Measurements from ENCODE around the gene TMEM178A. TPM values are rescaled to one million over a fixed set of nuclear protein-coding genes. Genes with fewer than 3 reads are reported as not detected.

The TMEM178A gene
- total and polyA plus RNA-seq, 2 of the 8 experiments (the other 6 are each of a cell fraction or from before 2014, with no cell fraction given), result 11.2 to 14.9 TPM

DNA sequence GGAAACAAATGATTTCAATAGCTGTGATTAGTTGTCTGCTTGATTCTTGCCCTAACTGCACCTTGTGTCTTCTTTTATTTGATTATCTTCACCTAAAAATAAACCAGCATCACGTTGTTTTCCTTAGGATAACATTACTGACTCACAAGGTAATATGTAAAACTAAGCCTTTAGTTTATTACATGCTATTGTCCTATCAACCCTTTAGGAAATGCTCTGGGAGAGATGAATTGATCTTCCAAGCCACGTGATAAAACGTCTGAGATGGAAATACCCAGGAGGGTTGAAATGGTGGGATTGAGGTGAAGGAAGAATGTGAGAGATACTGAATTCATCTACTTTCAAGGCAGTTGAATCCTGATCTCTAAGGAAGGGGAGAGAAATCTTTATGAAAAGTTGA lies 34.5 kb upstream of the TMEM178A start:
- Histone ChIP-seq H2BK120ac (replicated peaks; ENCODE audit: low read depth, low read length) (no peak overlapping the region), H3K4me1 (replicated peaks in 1 of 4; ENCODE audit: control insufficient read depth in 3 of 4, insufficient read depth in 4 of 4, low read length in 3 of 4) (no peaks in the 10 kb centered on the region), H3K4me2 (ENCODE audit: insufficient read depth in 1 of 2, low read depth in 2 of 2, low read length in 2 of 2) (no peak overlapping the region), H3K36me3 (ENCODE audit: control insufficient read depth in 2 of 4, insufficient read depth in 4 of 4, low read length in 3 of 4) (no peaks in the 10 kb centered on the region; a peak in 1 of 8 replicates), H3K18ac (ENCODE audit: extremely low read depth, low read length) (no peak overlapping the region), H3K79me2 (ENCODE audit: control insufficient read depth in 1 of 2, insufficient read depth in 2 of 2, low read length in 2 of 2) (no peaks in the 10 kb centered on the region), H2AFZ (ENCODE audit: low read length) (no peak overlapping the region), H3K4ac (replicated peaks; ENCODE audit: insufficient read length, low read depth, low read length) (no peak overlapping the region), H3K27ac (ENCODE audit: low read depth, low read length) (no peak overlapping the region), H3K23ac (ENCODE audit: insufficient read length) (no peak overlapping the region), H2BK15ac (ENCODE audit: low read length) (no peak overlapping the region), H4K5ac (ENCODE audit: insufficient read length, low read depth, low read length) (no peak overlapping the region), H3K9me3 (ENCODE audit: insufficient read depth in 2 of 2, low read depth in 1 of 2, low read length in 1 of 2) (peaks cover 4 to 13% of the 10 kb centered on the region in 2 experiments; a peak in 2 of 4 replicates), H2AK5ac (ENCODE audit: low read depth, low read length) (no peak overlapping the region), H2BK20ac (ENCODE audit: low read length) (no peak overlapping the region), H3K9ac (replicated peaks in 1 of 4; ENCODE audit: extremely low read depth in 1 of 4, low read depth in 3 of 4, low read length in 3 of 4) (no peak overlapping the region), H4K91ac (replicated peaks; ENCODE audit: insufficient read length, low read length) (no peak overlapping the region), H3K4me3 (ENCODE audit: extremely low read depth in 1 of 4, insufficient read depth in 2 of 4, low read depth in 3 of 4, low read length in 4 of 4) (no peak overlapping the region), H4K8ac (ENCODE audit: extremely low read depth, insufficient read depth, low read length) (no peak overlapping the region), H3K23me2 (ENCODE audit: low read depth, low read length) (no peaks in the 10 kb centered on the region), H3K56ac (replicated peaks; ENCODE audit: insufficient read length, low read depth, low read length) (no peak overlapping the region), H4K20me1 (replicated peaks in 1 of 2; ENCODE audit: control insufficient read depth in 1 of 2, insufficient read depth in 2 of 2, low read length in 2 of 2) (no peaks in the 10 kb centered on the region), H3K27me3 (replicated peaks in 1 of 4; ENCODE audit: control insufficient read depth in 3 of 4, extremely low read depth in 1 of 4, insufficient read depth in 3 of 4, low read length in 3 of 4) (peaks cover 0 to 2% (median 0%) of the 10 kb centered on the region in 4 experiments; a peak in 1 of 7 replicates), H2BK12ac (ENCODE audit: low read depth, low read length) (no peak overlapping the region), H3K79me1 (ENCODE audit: low read depth, low read length) (no peaks in the 10 kb centered on the region), H2BK5ac (ENCODE audit: low read depth, low read length) (no peak overlapping the region), H3K14ac (ENCODE audit: insufficient read length) (no peak overlapping the region)
- no peak for DNase-seq (ENCODE audit: low read depth in 1 of 2, low spot score in 2 of 2)
- CTCF ChIA-PET (ENCODE audit: partially characterized antibody), result interaction anchor here (1.2 to 2.3 kb wide), 3 partner anchors 38 to 99 kb away, joined by 3 to 9 read pairs (median 6); no protein-coding TSS in a partner anchor
- no peak for FAIRE-seq
- POLR2A ChIA-PET (ENCODE audit: partially characterized antibody), result no interaction called here
- WGBS, 2 experiments (ENCODE audit: extremely low coverage in 1 of 2, insufficient coverage in 1 of 2, insufficient read length in 1 of 2, insufficient replicate concordance in 2 of 2, low coverage in 1 of 2, low lambda C conversion rate in 2 of 2, missing lambda C conversion rate in 1 of 2), result 80% methylated on average over 3 of the region's 3 CpGs; no CpG with 5 or more reads in 1 of the 2 experiments
- TF ChIP-seq POU5F1 (IDR thresholded peaks at IDR 0.05; ENCODE audit: low read depth, low read length) (no peak), BCL11A (IDR thresholded peaks at IDR 0.05; ENCODE audit: low read depth in 2 of 2, low read length in 2 of 2) (no peak), POLR2A (IDR thresholded peaks at IDR 0.05; ENCODE audit: control extremely low read depth in 1 of 2, low read depth in 2 of 2, low read length in 2 of 2) (no peak), SP2 (IDR thresholded peaks at IDR 0.05; ENCODE audit: low read length) (no peak), TCF12 (IDR thresholded peaks at IDR 0.05; ENCODE audit: low read depth, low read length) (no peak), KDM4A (IDR thresholded peaks at IDR 0.05; ENCODE audit: low read depth, low read length, severe bottlenecking) (no peak), CBX8 (IDR thresholded peaks at IDR 0.05; ENCODE audit: borderline replicate concordance, low read depth, low read length) (no peak), ATF3 (IDR thresholded peaks at IDR 0.05; ENCODE audit: insufficient read depth, low read depth, low read length) (no peak), NRF1 (IDR thresholded peaks at IDR 0.05; ENCODE audit: low read depth, low read length) (no peak), BACH1 (IDR thresholded peaks at IDR 0.05; ENCODE audit: low read length) (no peak), EP300 (IDR thresholded peaks at IDR 0.05; ENCODE audit: borderline replicate concordance in 1 of 2, low read depth in 2 of 2, low read length in 2 of 2) (no peak), ATF2 (IDR thresholded peaks at IDR 0.05; ENCODE audit: low read length) (no peak)

All from H1 (cell line).